H9 (cell line): ENCODE data around the gene OR51V1. TPM values are rescaled to one million over a fixed set of nuclear protein-coding genes. Genes with fewer than 3 reads are reported as not detected.

Source experiments
- DNase-seq: peaks from one replicate; pipeline ENCODE4 v3.0.0-alpha.2; 2017
- H2AFZ ChIP-seq: one replicate; pipeline ENCODE4 v1.6.1; 2013; ENCODE audit warnings: mild to moderate bottlenecking, low read length, control low read depth, moderate library complexity
- H2AK5ac ChIP-seq: 2 replicates; pipeline ENCODE4 v1.6.1; 2013; ENCODE audit warnings: low read length, control low read depth, mixed read lengths; ENCODE audit not compliant: insufficient read length
- H2BK120ac ChIP-seq: one replicate; pipeline ENCODE4 v1.6.1; 2013; ENCODE audit warnings: low read depth, mild to moderate bottlenecking, low read length, control low read depth, inconsistent platforms; ENCODE audit not compliant: poor library complexity, severe bottlenecking
- H2BK12ac ChIP-seq: 2 replicates; pipeline ENCODE4 v1.6.1; 2013; ENCODE audit warnings: low read length, control low read depth, mixed read lengths, low read depth; ENCODE audit not compliant: insufficient read length
- H2BK15ac ChIP-seq: 2 replicates; pipeline ENCODE4 v1.6.1; 2013; ENCODE audit warnings: low read depth, low read length, control low read depth
- H2BK20ac ChIP-seq: one replicate; pipeline ENCODE4 v1.6.1; 2013; ENCODE audit warnings: low read depth, mild to moderate bottlenecking, low read length, control low read depth, inconsistent platforms; ENCODE audit not compliant: poor library complexity, severe bottlenecking
- H2BK5ac ChIP-seq: 2 replicates; pipeline ENCODE4 v1.6.1; 2013; ENCODE audit warnings: low read length, control low read depth, mixed read lengths; ENCODE audit not compliant: insufficient read length
- H3K14ac ChIP-seq: 2 replicates; pipeline ENCODE4 v1.6.1; 2013; ENCODE audit warnings: low read length, control low read depth; ENCODE audit not compliant: insufficient read depth
- H3K18ac ChIP-seq: 2 replicates; pipeline ENCODE4 v1.6.1; 2013; ENCODE audit warnings: low read depth, mild to moderate bottlenecking, mixed read lengths, low read length, control low read depth; ENCODE audit not compliant: insufficient read length
- H3K23ac ChIP-seq: 2 replicates; pipeline ENCODE4 v1.6.1; 2013; ENCODE audit warnings: low read length, control low read depth, mixed read lengths, low read depth; ENCODE audit not compliant: insufficient read length
- H3K23me2 ChIP-seq: 2 replicates; pipeline ENCODE4 v1.6.1; 2013; ENCODE audit warnings: low read depth, mild to moderate bottlenecking, mixed read lengths, low read length, control low read depth; ENCODE audit not compliant: insufficient read length, poor library complexity, severe bottlenecking
- H3K27ac ChIP-seq: 2 replicates; pipeline ENCODE4 v1.5.1; 2013; ENCODE audit warnings: low read length, control low read depth, mixed read lengths, low read depth; ENCODE audit not compliant: insufficient read length
- H3K27me3 ChIP-seq: 2 replicates; pipeline ENCODE4 v1.6.1; 2013; ENCODE audit warnings: low read length, control low read depth, inconsistent platforms; ENCODE audit not compliant: insufficient read depth
- H3K4ac ChIP-seq: 2 replicates; pipeline ENCODE4 v1.6.1; 2013; ENCODE audit warnings: low read depth, mild to moderate bottlenecking, control low read depth, inconsistent platforms, low read length, moderate library complexity
- H3K4me1 ChIP-seq: 2 replicates; pipeline ENCODE4 v1.6.1; 2013; ENCODE audit warnings: low read length, control low read depth, inconsistent platforms; ENCODE audit not compliant: insufficient read depth
- H3K4me2 ChIP-seq: 2 replicates; pipeline ENCODE4 v1.6.1; 2013; ENCODE audit warnings: low read length, control low read depth, mixed read lengths; ENCODE audit not compliant: insufficient read length, insufficient read depth
- H3K56ac ChIP-seq: 2 replicates; pipeline ENCODE4 v1.6.1; 2013; ENCODE audit warnings: low read depth, mild to moderate bottlenecking, mixed read lengths, low read length, control low read depth; ENCODE audit not compliant: insufficient read length
- H3K79me1 ChIP-seq: 2 replicates; pipeline ENCODE4 v1.6.1; 2013; ENCODE audit warnings: low read depth, mild to moderate bottlenecking, moderate library complexity, low read length, control low read depth, inconsistent platforms; ENCODE audit not compliant: insufficient read depth, poor library complexity, severe bottlenecking
- H3K79me2 ChIP-seq: 2 replicates; pipeline ENCODE4 v1.6.1; 2013; ENCODE audit warnings: low read length, control low read depth, inconsistent platforms; ENCODE audit not compliant: insufficient read depth
- H3K9ac ChIP-seq: 2 replicates; pipeline ENCODE4 v1.6.1; 2013; ENCODE audit warnings: low read length, control low read depth, mixed read lengths; ENCODE audit not compliant: insufficient read length; ENCODE audit errors: extremely low read depth
- H3K9me3 ChIP-seq: one replicate; pipeline ENCODE4 v1.6.1; 2013; ENCODE audit warnings: low read depth, low read length, inconsistent platforms; ENCODE audit not compliant: control insufficient read depth
- H3T11ph ChIP-seq: one replicate; pipeline ENCODE4 v1.6.1; 2013; ENCODE audit warnings: mild to moderate bottlenecking, low read length, control low read depth, inconsistent platforms
- H4K20me1 ChIP-seq: one replicate; pipeline ENCODE4 v1.6.1; 2013; ENCODE audit not compliant: control insufficient read depth, insufficient read length, insufficient read depth
- H4K5ac ChIP-seq: 2 replicates; pipeline ENCODE4 v1.6.1; 2013; ENCODE audit warnings: low read depth, mild to moderate bottlenecking, mixed read lengths, low read length, control low read depth; ENCODE audit not compliant: insufficient read length
- H4K8ac ChIP-seq: replicated peaks from 2 replicates; pipeline ENCODE4 v1.6.1; 2013; ENCODE audit warnings: low read length, control low read depth, mixed read lengths, low read depth; ENCODE audit not compliant: insufficient read length
- H4K91ac ChIP-seq: 2 replicates; pipeline ENCODE4 v1.6.1; 2013; ENCODE audit warnings: low read depth, mild to moderate bottlenecking, moderate library complexity, mixed read lengths, low read length, control low read depth; ENCODE audit not compliant: insufficient read length
- H3K27ac Mint-ChIP-seq, 3 experiments: 2 replicates in 2 of 3; 3 replicates in 1 of 3; pipeline ENCODE4 v1.8.0; 2020 to 2021; ENCODE audit warnings: mixed read lengths in 3 of 3, mild to moderate bottlenecking in 1 of 3, moderate library complexity in 1 of 3
- H3K27me3 Mint-ChIP-seq: 2 replicates; pipeline ENCODE4 v1.8.0; 2021; ENCODE audit warnings: low read depth, mild to moderate bottlenecking, moderate library complexity, mixed read lengths
- H3K36me3 Mint-ChIP-seq, 3 experiments: 2 replicates in 2 of 3; 3 replicates in 1 of 3; pipeline ENCODE4 v1.8.0; 2020 to 2021; ENCODE audit warnings: low read depth in 3 of 3, mixed read lengths in 3 of 3; ENCODE audit not compliant: insufficient read depth in 1 of 3
- H3K4me1 Mint-ChIP-seq, 2 experiments: 2 replicates each; pipeline ENCODE4 v1.8.0; 2020; ENCODE audit warnings: mixed read lengths in 2 of 2
- H3K4me3 Mint-ChIP-seq, 2 experiments: 2 replicates in 1 of 2; 3 replicates in 1 of 2; pipeline ENCODE4 v1.8.0; 2020 to 2021; ENCODE audit warnings: mild to moderate bottlenecking in 2 of 2, mixed read lengths in 2 of 2, moderate library complexity in 1 of 2
- H3K9me3 Mint-ChIP-seq, 2 experiments: 2 replicates in 1 of 2; 3 replicates in 1 of 2; pipeline ENCODE4 v1.8.0; 2020; ENCODE audit warnings: mild to moderate bottlenecking in 2 of 2, mixed read lengths in 2 of 2, moderate library complexity in 1 of 2
- CTCF ChIP-seq: fragments of 200-600 bp; sonication (generic); conservative IDR thresholded peaks from 3 replicates; pipeline ENCODE4 v1.8.0; 2021; ENCODE audit warnings: antibody characterized with exemption, mild to moderate bottlenecking
- WGBS: extraction: QIAGEN DNeasy Blood & Tissue Kit; methylation state at CpG from one replicate; pipeline ENCODE4 v1.1.7; 2013; ENCODE audit warnings: missing lambda C conversion rate, low lambda C conversion rate, mixed read lengths; ENCODE audit not compliant: insufficient read length; ENCODE audit errors: extremely low coverage; 5-methylcytosine and 5-hydroxymethylcytosine counted together
- total RNA-seq: library from RNA; stranded (reverse); gene quantifications from 2 replicates; pipeline ENCODE4 v1.2.1, GENCODE V29; 2021

Gene OR51V1
- total RNA-seq, 1 experiment from 2014 or later: not detected

GRCh38 chr11:5192738-5193137 is 7.7 kb downstream of the OR51V1 start:
- no peak overlapping the region for H2BK12ac ChIP-seq
- H3K79me2 ChIP-seq: no peaks in the 10 kb centered on the region
- Mint-ChIP-seq H3K36me3 (peaks cover 0 to 7% (median 4%) of the 10 kb centered on the region in 3 experiments; a peak in 4 of 7 replicates), H3K4me3 (no peak overlapping the region), H3K4me1 (peaks cover 0 to 3% of the 10 kb centered on the region in 2 experiments; a peak in 3 of 4 replicates), H3K27me3 (no peaks in the 10 kb centered on the region; the same call in 1 of the 2 replicates), H3K9me3 (peaks cover 13 to 21% of the 10 kb centered on the region in 2 experiments; a peak in 4 of 5 replicates), H3K27ac (no peak overlapping the region)
- H2BK15ac ChIP-seq: no peak overlapping the region
- H3K56ac ChIP-seq: no peak overlapping the region
- no peak overlapping the region for H2AK5ac ChIP-seq
- no peak overlapping the region for H3K23ac ChIP-seq
- H4K5ac ChIP-seq: no peak overlapping the region
- no peak overlapping the region for H3T11ph ChIP-seq
- no peaks in the 10 kb centered on the region for H3K9me3 ChIP-seq
- H2BK20ac ChIP-seq: no peak overlapping the region
- no peaks in the 10 kb centered on the region for H3K23me2 ChIP-seq
- no CpG with 5 or more reads among the region's 1 CpG for WGBS
- H3K79me1 ChIP-seq: no peaks in the 10 kb centered on the region
- no peak overlapping the region for H4K91ac ChIP-seq
- H3K4me2 ChIP-seq: no peak overlapping the region
- H4K8ac ChIP-seq: no peak overlapping the region
- H3K18ac ChIP-seq: no peak overlapping the region
- H3K4ac ChIP-seq: no peak overlapping the region
- H3K27ac ChIP-seq: no peak overlapping the region
- no peak for TF ChIP-seq CTCF
- H3K27me3 ChIP-seq: no peaks in the 10 kb centered on the region
- H3K9ac ChIP-seq: no peak overlapping the region
- H3K14ac ChIP-seq: no peak overlapping the region
- no peaks in the 10 kb centered on the region for H3K4me1 ChIP-seq
- no peak overlapping the region for H2BK5ac ChIP-seq
- H2AFZ ChIP-seq: no peak overlapping the region
- H4K20me1 ChIP-seq: no peaks in the 10 kb centered on the region
- H2BK120ac ChIP-seq: no peak overlapping the region
- no peak for DNase-seq
